Stimulated activated CD8-positive, alpha-beta memory T cell treated with anti-CD3 and anti-CD28 coated beads, Interleukin-7, amount 100 ng/mL, for 1 hour (primary cell): Measurements from ENCODE around the gene WDR70.
"Not testable (repeated sequence)": the region's sequence is repeated elsewhere in the genome, so short reads cannot be mapped to it uniquely, and the experiment has no call there.

Source experiments
- DNase-seq, 2 donors: peaks; one replicate each; pipeline ENCODE4 v3.0.0-alpha.2; 2020; ENCODE audit warnings: low read depth in 2 of 2

WDR70 gene

GRCh38 chr5:37685211-37685610 is 306.1 kb downstream of the WDR70 start:
- no peak for DNase-seq

GRCh38 chr5:37685816-37686215 is 306.7 kb downstream of the WDR70 start:
- DNase-seq, result no peak

GRCh38 chr5:37688925-37689324 is 309.8 kb downstream of the WDR70 start:
- not testable (repeated sequence) for DNase-seq

GRCh38 chr5:37694333-37694732 is 315.2 kb downstream of the WDR70 start:
- DNase-seq, result not testable (repeated sequence)

- DNase-seq, result no peak
Measured at GRCh38 chr5:37694867-37695266, 315.7 kb downstream of the WDR70 start.

- no peak for DNase-seq
Measured at GRCh38 chr5:37695647-37696046, 316.5 kb downstream of the WDR70 start.

GRCh38 chr5:37696190-37697021 is 317.3 kb downstream of the WDR70 start:
- no peak for DNase-seq

GRCh38 chr5:37701868-37702267 is 322.8 kb downstream of the WDR70 start:
- DNase-seq, result no peak

GRCh38 chr5:37703841-37704241 is 324.7 kb downstream of the WDR70 start:
- DNase-seq, result no peak

GRCh38 chr5:37704406-37704805 is 325.3 kb downstream of the WDR70 start:
- no peak for DNase-seq

- no peak for DNase-seq
Measured at GRCh38 chr5:37709020-37709419, 329.9 kb downstream of the WDR70 start.

GRCh38 chr5:37710965-37711364 is 331.8 kb downstream of the WDR70 start:
- no peak for DNase-seq

- DNase-seq, result no peak
Measured at GRCh38 chr5:37712750-37713149, 333.6 kb downstream of the WDR70 start.

GRCh38 chr5:37714756-37715155 is 335.6 kb downstream of the WDR70 start:
- no peak for DNase-seq

- no peak for DNase-seq
Measured at GRCh38 chr5:37715361-37715760, 336.2 kb downstream of the WDR70 start.

GRCh38 chr5:37715992-37716391 is 336.9 kb downstream of the WDR70 start:
- DNase-seq, result no peak

GRCh38 chr5:37716405-37716804 is 337.3 kb downstream of the WDR70 start:
- DNase-seq, result no peak

- DNase-seq, result no peak
Measured at GRCh38 chr5:37717276-37717612, 338.1 kb downstream of the WDR70 start.

- DNase-seq, result no peak
Measured at GRCh38 chr5:37717613-37718431, 338.7 kb downstream of the WDR70 start.

GRCh38 chr5:37720550-37720952 is 341.4 kb downstream of the WDR70 start:
- no peak for DNase-seq

GRCh38 chr5:37721447-37721871 is 342.3 kb downstream of the WDR70 start:
- no peak for DNase-seq

- DNase-seq, result no peak
Measured at GRCh38 chr5:37722236-37723161, 343.4 kb downstream of the WDR70 start.
